ENCODE measurements around the gene YWHAE. TPM values are rescaled to one million over a fixed set of nuclear protein-coding genes. Genes with fewer than 3 reads are reported as not detected.
"Not testable (repeated sequence)": the region's sequence is repeated elsewhere in the genome, so short reads cannot be mapped to it uniquely, and the experiment has no call there.

YWHAE gene
- total RNA-seq, result 493 and 504 TPM in 2 replicates

- Mint-ChIP-seq H3K36me3 (ENCODE audit: low read depth) (peaks cover 37% of the 10 kb centered on the region), H3K9me3 (no peaks in the 10 kb centered on the region)
- intact Hi-C loops (cut with micrococcal nuclease), result loop anchor here (1.0 to 2.0 kb wide), 4 partner anchors 25 to 117 kb away; partner anchors contain the start of genes CRK and INPP5K
Measured at GRCh38 chr17:1399679-1400512, at the start of gene YWHAE. Gene YWHAE (minus strand): TSS chr17:1400222. CDS start chr17:1400110, 112 bp downstream.

GRCh38 chr17:1449412-1449967, 49.5 kb upstream of the YWHAE start:
- intact Hi-C loops (cut with micrococcal nuclease), result no loop called here
- peaks cover 30% of the 10 kb centered on the region for H3K36me3 Mint-ChIP-seq (ENCODE audit: low read depth)

More at GRCh38 chr17:1399679-1400512, at the start of gene YWHAE:
- Mint-ChIP-seq H3K4me1 (peaks cover 21% of the 10 kb centered on the region), H3K27ac (peak within 1 kb of the TSS; percentile 100), H3K27me3 (peaks cover 3% of the 10 kb centered on the region), H3K4me3 (peak within 1 kb of the TSS; percentile 100)
- peak; percentile 99 for DNase-seq

GRCh38 chr17:1447052-1447451, 47.0 kb upstream of the YWHAE start:
- peak overlapping the region; percentile 41 for H3K27ac Mint-ChIP-seq
- no peaks in the 10 kb centered on the region for H3K27me3 Mint-ChIP-seq
- DNase-seq, result no peak
- peak overlapping the region; percentile 28 for H3K4me3 Mint-ChIP-seq
- no peaks in the 10 kb centered on the region for H3K9me3 Mint-ChIP-seq
- peaks cover 22% of the 10 kb centered on the region for H3K36me3 Mint-ChIP-seq (ENCODE audit: low read depth)
- H3K4me1 Mint-ChIP-seq, result peaks cover 22% of the 10 kb centered on the region
- intact Hi-C loops (cut with micrococcal nuclease), result no loop called here

More at GRCh38 chr17:1449412-1449967, 49.5 kb upstream of the YWHAE start:
- no peaks in the 10 kb centered on the region for H3K27me3 Mint-ChIP-seq
- peaks cover 32% of the 10 kb centered on the region for H3K4me1 Mint-ChIP-seq
- no peaks in the 10 kb centered on the region for H3K9me3 Mint-ChIP-seq
- H3K4me3 Mint-ChIP-seq, result no peak overlapping the region
- H3K27ac Mint-ChIP-seq, result no peak overlapping the region
- no peak for DNase-seq

GRCh38 chr17:1446201-1446600, 46.2 kb upstream of the YWHAE start:
- no peak overlapping the region for H3K27ac Mint-ChIP-seq
- peaks cover 18% of the 10 kb centered on the region for H3K36me3 Mint-ChIP-seq (ENCODE audit: low read depth)
- H3K4me3 Mint-ChIP-seq, result no peak overlapping the region
- no peaks in the 10 kb centered on the region for H3K27me3 Mint-ChIP-seq
- H3K9me3 Mint-ChIP-seq, result no peaks in the 10 kb centered on the region
- intact Hi-C loops (cut with micrococcal nuclease), result no loop called here
- peaks cover 20% of the 10 kb centered on the region for H3K4me1 Mint-ChIP-seq
- DNase-seq, result no peak

GRCh38 chr17:1445695-1446094, 45.7 kb upstream of the YWHAE start:
- Mint-ChIP-seq H3K36me3 (ENCODE audit: low read depth) (peaks cover 18% of the 10 kb centered on the region), H3K4me1 (peaks cover 20% of the 10 kb centered on the region)
- H3K27me3 Mint-ChIP-seq; H3K4me3 Mint-ChIP-seq; H3K9me3 Mint-ChIP-seq; DNase-seq; H3K27ac Mint-ChIP-seq; intact Hi-C loops (cut with micrococcal nuclease): not testable (repeated sequence)

GRCh38 chr17:1442721-1443120, 42.7 kb upstream of the YWHAE start:
- Mint-ChIP-seq H3K36me3 (ENCODE audit: low read depth) (peaks cover 14% of the 10 kb centered on the region), H3K4me1 (peaks cover 12% of the 10 kb centered on the region)
- H3K27me3 Mint-ChIP-seq; DNase-seq; H3K27ac Mint-ChIP-seq; intact Hi-C loops (cut with micrococcal nuclease); H3K9me3 Mint-ChIP-seq; H3K4me3 Mint-ChIP-seq: not testable (repeated sequence)

- H3K4me1 Mint-ChIP-seq, result peaks cover 11% of the 10 kb centered on the region
- DNase-seq, result no peak
- intact Hi-C loops (cut with micrococcal nuclease), result no loop called here
- no peak overlapping the region for H3K27ac Mint-ChIP-seq
- no peaks in the 10 kb centered on the region for H3K27me3 Mint-ChIP-seq
- H3K36me3 Mint-ChIP-seq (ENCODE audit: low read depth), result peaks cover 16% of the 10 kb centered on the region
- H3K4me3 Mint-ChIP-seq, result no peak overlapping the region
- no peaks in the 10 kb centered on the region for H3K9me3 Mint-ChIP-seq
Measured at GRCh38 chr17:1442187-1442586, 42.2 kb upstream of the YWHAE start.

- DNase-seq, result no peak
- intact Hi-C loops (cut with micrococcal nuclease), result no loop called here
- H3K4me1 Mint-ChIP-seq, result peaks cover 4% of the 10 kb centered on the region
- peaks cover 20% of the 10 kb centered on the region for H3K36me3 Mint-ChIP-seq (ENCODE audit: low read depth)
- H3K27ac Mint-ChIP-seq, result no peak overlapping the region
- no peaks in the 10 kb centered on the region for H3K27me3 Mint-ChIP-seq
- H3K9me3 Mint-ChIP-seq, result no peaks in the 10 kb centered on the region
- H3K4me3 Mint-ChIP-seq, result no peak overlapping the region
Measured at GRCh38 chr17:1440921-1441320, 40.9 kb upstream of the YWHAE start.

GRCh38 chr17:1438593-1439083, 38.6 kb upstream of the YWHAE start:
- intact Hi-C loops (cut with micrococcal nuclease), result no loop called here
- no peak overlapping the region for H3K27ac Mint-ChIP-seq
- H3K36me3 Mint-ChIP-seq (ENCODE audit: low read depth), result peaks cover 29% of the 10 kb centered on the region
- no peaks in the 10 kb centered on the region for H3K9me3 Mint-ChIP-seq
- H3K4me1 Mint-ChIP-seq, result peaks cover 2% of the 10 kb centered on the region
- no peak overlapping the region for H3K4me3 Mint-ChIP-seq
- H3K27me3 Mint-ChIP-seq, result no peaks in the 10 kb centered on the region
- DNase-seq, result no peak

- Mint-ChIP-seq H3K4me3 (no peak overlapping the region), H3K27me3 (no peaks in the 10 kb centered on the region), H3K27ac (no peak overlapping the region), H3K9me3 (no peaks in the 10 kb centered on the region), H3K36me3 (ENCODE audit: low read depth) (peaks cover 44% of the 10 kb centered on the region), H3K4me1 (peaks cover 11% of the 10 kb centered on the region)
- no peak for DNase-seq
- intact Hi-C loops (cut with micrococcal nuclease), result no loop called here
Measured at GRCh38 chr17:1435326-1435725, 35.3 kb upstream of the YWHAE start.

- no peak for DNase-seq
- peaks cover 45% of the 10 kb centered on the region for H3K36me3 Mint-ChIP-seq (ENCODE audit: low read depth)
- H3K4me1 Mint-ChIP-seq, result peaks cover 11% of the 10 kb centered on the region
- intact Hi-C loops (cut with micrococcal nuclease), result no loop called here
- no peak overlapping the region for H3K4me3 Mint-ChIP-seq
- H3K27me3 Mint-ChIP-seq, result no peaks in the 10 kb centered on the region
- H3K9me3 Mint-ChIP-seq, result no peaks in the 10 kb centered on the region
- no peak overlapping the region for H3K27ac Mint-ChIP-seq
Measured at GRCh38 chr17:1434150-1434549, 34.1 kb upstream of the YWHAE start.

- Mint-ChIP-seq H3K27me3 (no peaks in the 10 kb centered on the region), H3K36me3 (ENCODE audit: low read depth) (peaks cover 42% of the 10 kb centered on the region), H3K4me1 (peaks cover 9% of the 10 kb centered on the region), H3K9me3 (no peaks in the 10 kb centered on the region), H3K4me3 (no peak overlapping the region), H3K27ac (no peak overlapping the region)
- DNase-seq, result no peak
- intact Hi-C loops (cut with micrococcal nuclease), result no loop called here
Measured at GRCh38 chr17:1431631-1432104, 31.6 kb upstream of the YWHAE start.

- peaks cover 36% of the 10 kb centered on the region for H3K36me3 Mint-ChIP-seq (ENCODE audit: low read depth)
Measured at GRCh38 chr17:1423456-1424135, 23.6 kb upstream of the YWHAE start.

GRCh38 chr17:1422885-1423284, 22.9 kb upstream of the YWHAE start:
- intact Hi-C loops (cut with micrococcal nuclease), result no loop called here
- no peaks in the 10 kb centered on the region for H3K27me3 Mint-ChIP-seq
- no peaks in the 10 kb centered on the region for H3K9me3 Mint-ChIP-seq
- no peak overlapping the region for H3K4me3 Mint-ChIP-seq
- H3K36me3 Mint-ChIP-seq (ENCODE audit: low read depth), result peaks cover 37% of the 10 kb centered on the region
- H3K4me1 Mint-ChIP-seq, result peaks cover 16% of the 10 kb centered on the region
- no peak for DNase-seq
- H3K27ac Mint-ChIP-seq, result peak overlapping the region; percentile 70

More at GRCh38 chr17:1423456-1424135, 23.6 kb upstream of the YWHAE start:
- Mint-ChIP-seq H3K27me3 (no peaks in the 10 kb centered on the region), H3K4me1 (peaks cover 16% of the 10 kb centered on the region), H3K4me3 (no peak overlapping the region), H3K9me3 (no peaks in the 10 kb centered on the region), H3K27ac (no peak overlapping the region)
- intact Hi-C loops (cut with micrococcal nuclease), result no loop called here
- no peak for DNase-seq
